GM23338 (cell line): Measurements from ENCODE around the gene ITGAL.

ENCODE experiments used
- CREB1 ChIP-seq: fragments of 250-450 bp; sonication (Bioruptor Pico); IDR thresholded peaks from 2 replicates; pipeline ENCODE4 v1.5.0; 2020; ENCODE audit warnings: low read depth, mild to moderate bottlenecking, moderate library complexity
- ETS1 ChIP-seq: IDR thresholded peaks from 2 replicates; pipeline ENCODE4 v1.6.1; 2016; ENCODE audit warnings: antibody characterized with exemption
- EZH2 ChIP-seq: fragments of 200-600 bp; sonication (generic); IDR thresholded peaks from one replicate; pipeline ENCODE4 v1.8.0; 2017; ENCODE audit warnings: antibody characterized with exemption, mild to moderate bottlenecking, low read depth; ENCODE audit not compliant: unreplicated experiment
- EZH2phosphoT487 ChIP-seq: fragments of 200-600 bp; sonication (generic); IDR thresholded peaks from one replicate; pipeline ENCODE4 v1.8.1; 2018; ENCODE audit warnings: antibody characterized with exemption; ENCODE audit not compliant: unreplicated experiment
- JUNB ChIP-seq: IDR thresholded peaks from one replicate; pipeline ENCODE4 v1.6.1; 2016; ENCODE audit warnings: antibody characterized with exemption; ENCODE audit not compliant: unreplicated experiment
- NANOG ChIP-seq: IDR thresholded peaks from 2 replicates; pipeline ENCODE4 v1.6.1; 2016; ENCODE audit warnings: antibody characterized with exemption, borderline replicate concordance
- POLR2AphosphoS5 ChIP-seq: IDR thresholded peaks from 2 replicates; pipeline ENCODE4 v1.6.1; 2016; ENCODE audit warnings: antibody characterized with exemption, low read depth
- REST ChIP-seq: IDR thresholded peaks from one replicate; pipeline ENCODE4 v1.6.1; 2018; ENCODE audit warnings: antibody characterized with exemption; ENCODE audit not compliant: unreplicated experiment
- STAT1 ChIP-seq: IDR thresholded peaks from one replicate; pipeline ENCODE4 v1.6.1; 2016; ENCODE audit warnings: antibody characterized with exemption; ENCODE audit not compliant: unreplicated experiment
- ZNF114 ChIP-seq: fragments of 250-450 bp; sonication (Bioruptor Pico); IDR thresholded peaks from 2 replicates; pipeline ENCODE4 v1.5.0; 2020; ENCODE audit warnings: mild to moderate bottlenecking, moderate library complexity
- TF ChIP-seq, protein P1 (sequence below), 2 experiments: fragments of 200-600 bp in 1 of 2; sonication (generic) in 1 of 2; conservative IDR thresholded peaks; 2 replicates each; pipeline versions ENCODE4 v1.5.1 to v1.6.1; 2016 to 2017; ENCODE audit warnings: antibody characterized with exemption in 2 of 2, low read depth in 2 of 2, mild to moderate bottlenecking in 2 of 2, moderate library complexity in 1 of 2
- TF ChIP-seq, protein P2 (sequence below): fragments of 250-450 bp; sonication (Bioruptor Pico); IDR thresholded peaks from 2 replicates; pipeline ENCODE4 v1.5.0; 2020; ENCODE audit warnings: mild to moderate bottlenecking, moderate library complexity

DNA sequence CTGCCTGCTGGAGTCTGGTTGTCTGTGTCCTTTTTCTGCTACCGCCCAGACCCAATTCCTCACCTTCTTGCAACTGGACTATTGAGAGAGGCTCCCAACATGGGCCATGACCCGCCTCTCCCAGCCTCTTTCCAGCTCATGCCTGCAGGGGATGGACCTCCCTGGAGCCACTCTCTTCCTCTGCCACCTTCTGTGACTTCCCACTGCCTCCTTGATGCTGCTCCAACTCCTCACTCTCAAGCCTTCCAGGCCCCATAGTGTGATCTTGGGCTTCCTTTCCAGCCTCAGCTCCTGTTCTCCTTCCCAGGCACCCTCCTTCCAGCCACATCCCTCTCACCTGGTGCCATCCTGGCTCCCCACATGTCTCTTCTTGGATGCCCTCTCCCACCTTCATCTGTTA is 42.7 kb downstream of the ITGAL start:
- TF ChIP-seq CREB1 (CRISPR knock-in tag) (no peak), EZH2phosphoT487 (no peak), POLR2AphosphoS5 (no peak), EZH2 (no peak), JUNB (no peak), REST (no peak), STAT1 (no peak), ZNF114 (CRISPR knock-in tag) (no peak), NANOG (no peak), ETS1 (no peak)
- TF ChIP-seq, protein P1, sequence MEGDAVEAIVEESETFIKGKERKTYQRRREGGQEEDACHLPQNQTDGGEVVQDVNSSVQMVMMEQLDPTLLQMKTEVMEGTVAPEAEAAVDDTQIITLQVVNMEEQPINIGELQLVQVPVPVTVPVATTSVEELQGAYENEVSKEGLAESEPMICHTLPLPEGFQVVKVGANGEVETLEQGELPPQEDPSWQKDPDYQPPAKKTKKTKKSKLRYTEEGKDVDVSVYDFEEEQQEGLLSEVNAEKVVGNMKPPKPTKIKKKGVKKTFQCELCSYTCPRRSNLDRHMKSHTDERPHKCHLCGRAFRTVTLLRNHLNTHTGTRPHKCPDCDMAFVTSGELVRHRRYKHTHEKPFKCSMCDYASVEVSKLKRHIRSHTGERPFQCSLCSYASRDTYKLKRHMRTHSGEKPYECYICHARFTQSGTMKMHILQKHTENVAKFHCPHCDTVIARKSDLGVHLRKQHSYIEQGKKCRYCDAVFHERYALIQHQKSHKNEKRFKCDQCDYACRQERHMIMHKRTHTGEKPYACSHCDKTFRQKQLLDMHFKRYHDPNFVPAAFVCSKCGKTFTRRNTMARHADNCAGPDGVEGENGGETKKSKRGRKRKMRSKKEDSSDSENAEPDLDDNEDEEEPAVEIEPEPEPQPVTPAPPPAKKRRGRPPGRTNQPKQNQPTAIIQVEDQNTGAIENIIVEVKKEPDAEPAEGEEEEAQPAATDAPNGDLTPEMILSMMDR (conservative IDR thresholded peaks at IDR 0.05; ENCODE audit: low read depth in 2 of 2) = no peak
- TF ChIP-seq, protein P2, sequence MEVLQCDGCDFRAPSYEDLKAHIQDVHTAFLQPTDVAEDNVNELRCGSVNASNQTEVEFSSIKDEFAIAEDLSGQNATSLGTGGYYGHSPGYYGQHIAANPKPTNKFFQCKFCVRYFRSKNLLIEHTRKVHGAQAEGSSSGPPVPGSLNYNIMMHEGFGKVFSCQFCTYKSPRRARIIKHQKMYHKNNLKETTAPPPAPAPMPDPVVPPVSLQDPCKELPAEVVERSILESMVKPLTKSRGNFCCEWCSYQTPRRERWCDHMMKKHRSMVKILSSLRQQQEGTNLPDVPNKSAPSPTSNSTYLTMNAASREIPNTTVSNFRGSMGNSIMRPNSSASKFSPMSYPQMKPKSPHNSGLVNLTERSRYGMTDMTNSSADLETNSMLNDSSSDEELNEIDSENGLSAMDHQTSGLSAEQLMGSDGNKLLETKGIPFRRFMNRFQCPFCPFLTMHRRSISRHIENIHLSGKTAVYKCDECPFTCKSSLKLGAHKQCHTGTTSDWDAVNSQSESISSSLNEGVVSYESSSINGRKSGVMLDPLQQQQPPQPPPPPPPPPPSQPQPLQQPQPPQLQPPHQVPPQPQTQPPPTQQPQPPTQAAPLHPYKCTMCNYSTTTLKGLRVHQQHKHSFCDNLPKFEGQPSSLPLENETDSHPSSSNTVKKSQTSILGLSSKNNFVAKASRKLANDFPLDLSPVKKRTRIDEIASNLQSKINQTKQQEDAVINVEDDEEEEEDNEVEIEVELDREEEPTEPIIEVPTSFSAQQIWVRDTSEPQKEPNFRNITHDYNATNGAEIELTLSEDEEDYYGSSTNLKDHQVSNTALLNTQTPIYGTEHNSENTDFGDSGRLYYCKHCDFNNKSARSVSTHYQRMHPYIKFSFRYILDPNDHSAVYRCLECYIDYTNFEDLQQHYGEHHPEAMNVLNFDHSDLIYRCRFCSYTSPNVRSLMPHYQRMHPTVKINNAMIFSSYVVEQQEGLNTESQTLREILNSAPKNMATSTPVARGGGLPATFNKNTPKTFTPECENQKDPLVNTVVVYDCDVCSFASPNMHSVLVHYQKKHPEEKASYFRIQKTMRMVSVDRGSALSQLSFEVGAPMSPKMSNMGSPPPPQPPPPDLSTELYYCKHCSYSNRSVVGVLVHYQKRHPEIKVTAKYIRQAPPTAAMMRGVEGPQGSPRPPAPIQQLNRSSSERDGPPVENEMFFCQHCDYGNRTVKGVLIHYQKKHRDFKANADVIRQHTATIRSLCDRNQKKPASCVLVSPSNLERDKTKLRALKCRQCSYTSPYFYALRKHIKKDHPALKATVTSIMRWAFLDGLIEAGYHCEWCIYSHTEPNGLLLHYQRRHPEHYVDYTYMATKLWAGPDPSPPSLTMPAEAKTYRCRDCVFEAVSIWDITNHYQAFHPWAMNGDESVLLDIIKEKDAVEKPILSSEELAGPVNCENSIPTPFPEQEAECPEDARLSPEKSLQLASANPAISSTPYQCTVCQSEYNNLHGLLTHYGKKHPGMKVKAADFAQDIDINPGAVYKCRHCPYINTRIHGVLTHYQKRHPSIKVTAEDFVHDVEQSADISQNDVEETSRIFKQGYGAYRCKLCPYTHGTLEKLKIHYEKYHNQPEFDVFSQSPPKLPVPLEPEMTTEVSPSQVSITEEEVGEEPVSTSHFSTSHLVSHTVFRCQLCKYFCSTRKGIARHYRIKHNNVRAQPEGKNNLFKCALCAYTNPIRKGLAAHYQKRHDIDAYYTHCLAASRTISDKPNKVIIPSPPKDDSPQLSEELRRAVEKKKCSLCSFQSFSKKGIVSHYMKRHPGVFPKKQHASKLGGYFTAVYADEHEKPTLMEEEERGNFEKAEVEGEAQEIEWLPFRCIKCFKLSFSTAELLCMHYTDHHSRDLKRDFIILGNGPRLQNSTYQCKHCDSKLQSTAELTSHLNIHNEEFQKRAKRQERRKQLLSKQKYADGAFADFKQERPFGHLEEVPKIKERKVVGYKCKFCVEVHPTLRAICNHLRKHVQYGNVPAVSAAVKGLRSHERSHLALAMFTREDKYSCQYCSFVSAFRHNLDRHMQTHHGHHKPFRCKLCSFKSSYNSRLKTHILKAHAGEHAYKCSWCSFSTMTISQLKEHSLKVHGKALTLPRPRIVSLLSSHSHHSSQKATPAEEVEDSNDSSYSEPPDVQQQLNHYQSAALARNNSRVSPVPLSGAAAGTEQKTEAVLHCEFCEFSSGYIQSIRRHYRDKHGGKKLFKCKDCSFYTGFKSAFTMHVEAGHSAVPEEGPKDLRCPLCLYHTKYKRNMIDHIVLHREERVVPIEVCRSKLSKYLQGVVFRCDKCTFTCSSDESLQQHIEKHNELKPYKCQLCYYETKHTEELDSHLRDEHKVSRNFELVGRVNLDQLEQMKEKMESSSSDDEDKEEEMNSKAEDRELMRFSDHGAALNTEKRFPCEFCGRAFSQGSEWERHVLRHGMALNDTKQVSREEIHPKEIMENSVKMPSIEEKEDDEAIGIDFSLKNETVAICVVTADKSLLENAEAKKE (CRISPR knock-in tag) = no peak
